Left lung (tissue), 10 donors: ENCODE measurements around the gene GALNT2. TPM values are rescaled to one million over a fixed set of nuclear protein-coding genes. Genes with fewer than 3 reads are reported as not detected.

Experiments used
- ATAC-seq: fragments of 200-7000 bp; cut with Tn5 transposase; one replicate; pipeline ENCODE4 v1.9.1; 2020; ENCODE audit warnings: moderate library complexity
- DNase-seq, 4 donors: peaks; one replicate each; pipeline ENCODE4 v3.0.0-alpha.2; 2013 to 2020
- H3K27ac ChIP-seq, 2 donors: fragments of 200-600 bp; sonication (generic) in 1 of 2; one replicate each; pipeline versions ENCODE4 v1.5.0 to v1.8.0; 2020 to 2021
- H3K27me3 ChIP-seq, 2 donors: fragments of 200-600 bp; sonication (generic) in 1 of 2; one replicate each; pipeline versions ENCODE4 v1.5.0 to v1.8.0; 2020 to 2021
- H3K36me3 ChIP-seq, 2 donors: fragments of 200-600 bp; sonication (generic) in 1 of 2; one replicate each; pipeline versions ENCODE4 v1.5.0 to v1.8.0; 2020 to 2021
- H3K4me1 ChIP-seq, 2 donors: fragments of 200-600 bp; one replicate each; pipeline ENCODE4 v1.8.0; 2021
- H3K4me3 ChIP-seq, 2 donors: fragments of 200-600 bp; sonication (generic) in 1 of 2; one replicate each; pipeline versions ENCODE4 v1.5.0 to v1.8.0; 2020 to 2021; ENCODE audit warnings: mild to moderate bottlenecking in 1 of 2
- H3K9me3 ChIP-seq, 2 donors: fragments of 200-600 bp; sonication (generic) in 1 of 2; one replicate each; pipeline versions ENCODE4 v1.5.0 to v1.8.0; 2020 to 2021
- CTCF ChIP-seq, 2 donors: fragments of 200-600 bp; sonication (generic) in 1 of 2; IDR thresholded peaks; one replicate each; pipeline versions ENCODE4 v1.5.0 to v1.8.0; 2021; ENCODE audit warnings: antibody characterized with exemption in 2 of 2
- intact Hi-C, 2 donors: fragments of 100-400 bp; cut with DNase I; formaldehyde crosslinking; loops; one replicate each; pipeline versions ENCODE4 v1.11.2 to v1.14.2; 2022
- polyA plus RNA-seq, 6 donors: library from polyadenylated mRNA; unstranded; fragments of 120-200 nt; gene quantifications; one replicate each; pipeline ENCODE4 v1.2.1, GENCODE V29; 2013; ENCODE audit not compliant: insufficient read length in 6 of 6
- total RNA-seq, 2 donors: library from RNA; stranded (reverse); fragmentation: NEBNext Ultra II Directional; extraction: Animal tissue kit (Norgen Biotek cat#: 25700); gene quantifications; one replicate each; pipeline ENCODE4 v1.2.1, GENCODE V29; 2021
- donor health status: DM: no; HTN: yes; CAD: no.
- donor health status: DM: no; HTN: no; CAD: no.

The GALNT2 gene
- total and polyA plus RNA-seq, 8 donors = 27.6 to 114 (median 40.0) TPM

- H3K27ac ChIP-seq = no peak overlapping the region
- H3K36me3 ChIP-seq = no peaks in the 10 kb centered on the region
- H3K9me3 ChIP-seq = no peaks in the 10 kb centered on the region
- no peaks in the 10 kb centered on the region for H3K4me1 ChIP-seq
- ATAC-seq (no peak), DNase-seq (peak in 1 of 4 donors; percentile 13)
- no peaks in the 10 kb centered on the region for H3K27me3 ChIP-seq
- intact Hi-C loops = no loop called here
- H3K4me3 ChIP-seq = no peak overlapping the region
- no peak for TF ChIP-seq CTCF (IDR thresholded peaks at IDR 0.05)
These were observed 232.4 kb downstream of the GALNT2 start for GRCh38 chr1:230299191-230300006.

- Histone ChIP-seq H3K27ac (no peak overlapping the region), H3K4me3 (no peak overlapping the region), H3K4me1 (no peaks in the 10 kb centered on the region), H3K36me3 (no peaks in the 10 kb centered on the region), H3K27me3 (no peaks in the 10 kb centered on the region), H3K9me3 (no peaks in the 10 kb centered on the region)
- no peak for TF ChIP-seq CTCF (IDR thresholded peaks at IDR 0.05)
- intact Hi-C loops = no loop called here
- DNase-seq = peak in 2 of 4 donors; percentile 7 to 60
- ATAC-seq = no peak
These were observed 233.6 kb downstream of the GALNT2 start for GRCh38 chr1:230300322-230301301.

DNA sequence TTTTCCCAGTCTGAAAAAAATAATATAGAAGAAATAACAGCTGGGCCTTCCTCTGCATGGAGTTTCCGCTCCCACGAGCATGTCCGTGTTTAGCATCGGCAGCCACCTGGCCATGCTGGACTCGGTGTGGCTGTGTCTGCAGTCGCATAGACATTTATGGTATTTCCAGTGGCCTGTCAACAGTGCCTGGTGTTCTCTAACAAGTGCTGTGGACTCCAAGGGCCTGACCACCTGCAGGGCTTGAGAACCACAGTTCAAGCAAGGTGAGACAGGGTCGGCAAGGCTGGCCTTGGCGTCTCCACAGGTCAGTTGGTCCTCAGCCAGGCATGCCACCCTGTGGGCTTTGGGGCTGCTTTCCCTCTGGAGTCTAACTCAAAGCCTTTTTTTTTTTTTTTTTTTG lies 234.3 kb downstream of the GALNT2 start:
- Histone ChIP-seq H3K4me3 (no peak overlapping the region), H3K9me3 (no peaks in the 10 kb centered on the region), H3K27ac (no peak overlapping the region), H3K36me3 (no peaks in the 10 kb centered on the region), H3K27me3 (no peaks in the 10 kb centered on the region), H3K4me1 (no peaks in the 10 kb centered on the region)
- intact Hi-C loops = no loop called here
- DNase-seq (no peak), ATAC-seq (no peak)
- TF ChIP-seq CTCF (IDR thresholded peaks at IDR 0.05) = no peak

- DNase-seq = no peak
- H3K4me3 ChIP-seq = no peak overlapping the region
- intact Hi-C loops = no loop called here
- no peak for TF ChIP-seq CTCF (IDR thresholded peaks at IDR 0.05)
- H3K36me3 ChIP-seq = no peaks in the 10 kb centered on the region
- no peaks in the 10 kb centered on the region for H3K27me3 ChIP-seq
- ATAC-seq = no peak
- H3K27ac ChIP-seq = no peak overlapping the region
- no peaks in the 10 kb centered on the region for H3K4me1 ChIP-seq
- H3K9me3 ChIP-seq = no peaks in the 10 kb centered on the region
These were observed 234.8 kb downstream of the GALNT2 start for GRCh38 chr1:230301822-230302221.

- Histone ChIP-seq H3K9me3 (no peaks in the 10 kb centered on the region), H3K27ac (no peak overlapping the region), H3K27me3 (no peaks in the 10 kb centered on the region), H3K36me3 (no peaks in the 10 kb centered on the region), H3K4me1 (no peaks in the 10 kb centered on the region), H3K4me3 (no peak overlapping the region)
- intact Hi-C loops = no loop called here
- DNase-seq (no peak), ATAC-seq (no peak)
- TF ChIP-seq CTCF (IDR thresholded peaks at IDR 0.05) = no peak
These were observed 236.0 kb downstream of the GALNT2 start for GRCh38 chr1:230303069-230303468.
